Body of pancreas (tissue), 4 donors: ENCODE data around the gene HLX.

Source experiments
- POLR2A ChIP-seq, 3 donors: fragments of 450-650 bp; IDR thresholded peaks; one replicate each; pipeline ENCODE4 v1.6.1; 2016; ENCODE audit warnings: antibody characterized with exemption in 3 of 3, mild to moderate bottlenecking in 2 of 3
- TF ChIP-seq, protein P1 (sequence below), 7 experiments: fragments of 450-650 bp in 4 of 7; fragments of 200-600 bp in 3 of 7; sonication (generic) in 3 of 7; IDR thresholded peaks; one replicate each; pipeline ENCODE4 v1.5.1; 2016 to 2019; ENCODE audit warnings: antibody characterized with exemption in 7 of 7

DNA sequence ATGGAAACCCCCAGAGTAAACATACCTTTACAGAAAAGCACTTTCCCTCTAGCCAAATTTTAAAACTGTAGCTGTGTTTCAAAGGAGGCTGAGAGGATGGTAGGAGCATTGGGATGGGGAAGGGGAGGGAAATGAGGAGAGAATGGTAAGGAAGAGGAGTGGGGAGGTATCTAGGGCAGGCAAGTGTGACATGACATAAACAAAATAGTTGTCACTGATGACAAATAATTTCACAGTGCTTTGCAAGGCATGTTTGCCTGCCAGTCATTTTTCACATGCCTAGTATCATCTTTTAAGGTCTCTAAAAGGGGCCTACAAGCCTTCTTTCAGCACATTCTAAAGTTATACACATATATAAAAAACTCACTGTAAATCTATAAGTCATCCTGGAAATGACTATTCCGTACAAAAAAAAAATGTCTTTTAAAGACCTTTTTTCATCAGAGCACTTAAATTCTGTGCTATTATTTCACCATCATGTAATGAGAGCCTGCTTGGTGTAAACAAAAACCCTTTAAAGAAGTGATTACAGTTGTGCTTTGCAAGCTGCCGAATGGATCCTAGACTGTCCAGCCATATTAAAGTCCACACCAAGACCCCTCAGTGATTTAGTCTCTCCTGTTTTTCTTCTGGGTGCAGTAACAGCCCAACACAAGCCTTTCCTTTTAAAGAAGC, 38.4 kb downstream of the HLX start:
- TF ChIP-seq, protein P1, sequence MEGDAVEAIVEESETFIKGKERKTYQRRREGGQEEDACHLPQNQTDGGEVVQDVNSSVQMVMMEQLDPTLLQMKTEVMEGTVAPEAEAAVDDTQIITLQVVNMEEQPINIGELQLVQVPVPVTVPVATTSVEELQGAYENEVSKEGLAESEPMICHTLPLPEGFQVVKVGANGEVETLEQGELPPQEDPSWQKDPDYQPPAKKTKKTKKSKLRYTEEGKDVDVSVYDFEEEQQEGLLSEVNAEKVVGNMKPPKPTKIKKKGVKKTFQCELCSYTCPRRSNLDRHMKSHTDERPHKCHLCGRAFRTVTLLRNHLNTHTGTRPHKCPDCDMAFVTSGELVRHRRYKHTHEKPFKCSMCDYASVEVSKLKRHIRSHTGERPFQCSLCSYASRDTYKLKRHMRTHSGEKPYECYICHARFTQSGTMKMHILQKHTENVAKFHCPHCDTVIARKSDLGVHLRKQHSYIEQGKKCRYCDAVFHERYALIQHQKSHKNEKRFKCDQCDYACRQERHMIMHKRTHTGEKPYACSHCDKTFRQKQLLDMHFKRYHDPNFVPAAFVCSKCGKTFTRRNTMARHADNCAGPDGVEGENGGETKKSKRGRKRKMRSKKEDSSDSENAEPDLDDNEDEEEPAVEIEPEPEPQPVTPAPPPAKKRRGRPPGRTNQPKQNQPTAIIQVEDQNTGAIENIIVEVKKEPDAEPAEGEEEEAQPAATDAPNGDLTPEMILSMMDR (IDR thresholded peaks at IDR 0.05): no peak
- TF ChIP-seq POLR2A (IDR thresholded peaks at IDR 0.05): no peak
